HG02973 (cell line): ENCODE results near the gene DPEP1.
"Not testable (repeated sequence)": the region's sequence is repeated elsewhere in the genome, so short reads cannot be mapped to it uniquely, and the experiment has no call there.

Source experiments
- ATAC-seq: cut with Tn5 transposase; IDR thresholded peaks from one replicate; pipeline ENCODE4 v1.9.1; 2021; ENCODE audit warnings: moderate library complexity; ENCODE audit not compliant: unreplicated experiment

The DPEP1 gene

GRCh38 chr16:89618109-89618998 lies 4.9 kb downstream of the DPEP1 start:
- no peak for ATAC-seq

- ATAC-seq, result no peak
Measured at GRCh38 chr16:89619840-89620239, 6.4 kb downstream of the DPEP1 start.

- no peak for ATAC-seq
Measured at GRCh38 chr16:89620406-89620841, 7.0 kb downstream of the DPEP1 start.

- ATAC-seq, result no peak
Measured at GRCh38 chr16:89621136-89621697, 7.8 kb downstream of the DPEP1 start.

- ATAC-seq, result no peak
Measured at GRCh38 chr16:89621698-89622409, 8.4 kb downstream of the DPEP1 start.

- ATAC-seq, result no peak
Measured at GRCh38 chr16:89623511-89624261, 10.2 kb downstream of the DPEP1 start.

GRCh38 chr16:89624777-89625761 lies 11.6 kb downstream of the DPEP1 start:
- no peak for ATAC-seq

- no peak for ATAC-seq
Measured at GRCh38 chr16:89629827-89630610, 16.6 kb downstream of the DPEP1 start.

- no peak for ATAC-seq
Measured at GRCh38 chr16:89633064-89633631, 19.7 kb downstream of the DPEP1 start.

GRCh38 chr16:89634463-89635385 lies 21.3 kb downstream of the DPEP1 start:
- ATAC-seq, result not testable (repeated sequence)

GRCh38 chr16:89636663-89637062 lies 23.2 kb downstream of the DPEP1 start:
- ATAC-seq, result no peak

GRCh38 chr16:89637379-89637778 lies 23.9 kb downstream of the DPEP1 start:
- no peak for ATAC-seq

GRCh38 chr16:89638455-89638854 lies 25.0 kb downstream of the DPEP1 start:
- ATAC-seq, result no peak

- ATAC-seq, result no peak
Measured at GRCh38 chr16:89639385-89639784, 25.9 kb downstream of the DPEP1 start.

GRCh38 chr16:89641458-89642119 lies 28.1 kb downstream of the DPEP1 start:
- ATAC-seq, result no peak

- no peak for ATAC-seq
Measured at GRCh38 chr16:89642574-89642973, 29.1 kb downstream of the DPEP1 start.

- no peak for ATAC-seq
Measured at GRCh38 chr16:89643769-89644300, 30.4 kb downstream of the DPEP1 start.
